K562 (cell line): ENCODE data around the gene ZNF750. TPM values are rescaled to one million over a fixed set of nuclear protein-coding genes. Genes with fewer than 3 reads are reported as not detected.

ENCODE experiments used
- CXXC5 ChIP-seq: fragments of 250-450 bp; sonication (Bioruptor Pico); IDR thresholded peaks from 2 replicates; pipeline ENCODE4 v1.8.0; 2022; ENCODE audit warnings: inconsistent platforms, mild to moderate bottlenecking, moderate library complexity
- ETV6 ChIP-seq, 3 experiments: fragments of 150-350 bp in 1 of 3; sonication (generic) in 1 of 3; formaldehyde crosslinking in 1 of 3; IDR thresholded peaks; 2 replicates each; pipeline versions ENCODE4 v1.6.1 to v1.8.0; 2014 to 2022; ENCODE audit warnings: borderline replicate concordance in 2 of 3, low read depth in 2 of 3, antibody characterized with exemption in 1 of 3, low read length in 1 of 3, mild to moderate bottlenecking in 1 of 3, missing genetic modification reagents in 1 of 3
- NFIX ChIP-seq: fragments of 250-450 bp; sonication (Bioruptor Pico); IDR thresholded peaks from 2 replicates; pipeline ENCODE4 v1.4.0; 2020; ENCODE audit warnings: low read depth, mild to moderate bottlenecking, moderate library complexity
- NR1H2 ChIP-seq: sonication (generic); formaldehyde crosslinking; IDR thresholded peaks from 2 replicates; pipeline ENCODE4 v1.4.0; 2020; ENCODE audit warnings: mild to moderate bottlenecking, missing genetic modification reagents
- POLR2B ChIP-seq: fragments of 450-650 bp; IDR thresholded peaks from 2 replicates; pipeline ENCODE4 v1.6.1; 2018; ENCODE audit warnings: low read depth; ENCODE audit not compliant: partially characterized antibody
- polyA plus RNA-seq, 8 experiments: library from polyadenylated mRNA; depleted of rRNA in 4 of 8; stranded (reverse) in 5 of 8; unstranded in 3 of 8; fragments of >200 nt; fragmentation: Nextera tagmentation in 2 of 8; fragmentation: Illumina TruSeq in 1 of 8; extraction: Ambion mirVana in 2 of 8; extraction: Trizol in 1 of 8; gene quantifications; 2 replicates each; pipeline versions ENCODE4 v1.2.1 to v1.2.3, GENCODE V29; 2011 to 2014; ENCODE audit warnings: inconsistent platforms in 1 of 8, missing spikeins in 1 of 8
- total RNA-seq, 7 experiments: library from RNA; depleted of rRNA in 6 of 7; stranded (reverse); fragments of >200 nt in 6 of 7; fragmentation: Illumina TruSeq in 2 of 7; extraction: Trizol in 2 of 7; gene quantifications; 2 replicates each; pipeline versions ENCODE4 v1.2.1 to v1.2.3, GENCODE V29; 2011 to 2021; ENCODE audit warnings: low replicate concordance in 1 of 7
- TF ChIP-seq, protein P1 (sequence below), 3 experiments: fragments of 200-800 bp in 1 of 3; fragments of 250-450 bp in 1 of 3; fragments of 450-650 bp in 1 of 3; sonication (Bioruptor Pico) in 1 of 3; sonication (Bioruptor generic) in 1 of 3; formaldehyde crosslinking in 1 of 3; IDR thresholded peaks; 2 replicates each; pipeline versions ENCODE4 v1.6.1 to v1.8.0; 2016 to 2022; ENCODE audit warnings: mild to moderate bottlenecking in 2 of 3, missing genetic modification characterization in 2 of 3, missing compliant biosample characterization in 1 of 3, moderate library complexity in 1 of 3
- TF ChIP-seq, protein P2 (sequence below): fragments of 450-650 bp; conservative IDR thresholded peaks from 2 replicates; pipeline ENCODE4 v1.6.1; 2016; ENCODE audit warnings: missing genetic modification characterization, low read depth, mild to moderate bottlenecking, control low read depth, missing compliant biosample characterization
- TF ChIP-seq, protein P3 (sequence below): fragments of 450-650 bp; IDR thresholded peaks from 2 replicates; pipeline ENCODE4 v1.6.1; 2016; ENCODE audit warnings: antibody characterized with exemption
- TF ChIP-seq, protein P4 (sequence below): fragments of 450-650 bp; formaldehyde crosslinking; IDR thresholded peaks from 2 replicates; pipeline ENCODE4 v1.4.0; 2020; ENCODE audit warnings: mild to moderate bottlenecking, moderate library complexity
- TF ChIP-seq, protein P5 (sequence below): IDR thresholded peaks from 3 replicates; pipeline ENCODE4 v1.6.1; 2011; ENCODE audit warnings: borderline replicate concordance, mild to moderate bottlenecking; ENCODE audit not compliant: insufficient read length, insufficient read depth

The ZNF750 gene
- total and polyA plus RNA-seq, 9 of the 15 experiments (the other 6 are each of a cell fraction or from before 2014, with no cell fraction given), result not detected

DNA sequence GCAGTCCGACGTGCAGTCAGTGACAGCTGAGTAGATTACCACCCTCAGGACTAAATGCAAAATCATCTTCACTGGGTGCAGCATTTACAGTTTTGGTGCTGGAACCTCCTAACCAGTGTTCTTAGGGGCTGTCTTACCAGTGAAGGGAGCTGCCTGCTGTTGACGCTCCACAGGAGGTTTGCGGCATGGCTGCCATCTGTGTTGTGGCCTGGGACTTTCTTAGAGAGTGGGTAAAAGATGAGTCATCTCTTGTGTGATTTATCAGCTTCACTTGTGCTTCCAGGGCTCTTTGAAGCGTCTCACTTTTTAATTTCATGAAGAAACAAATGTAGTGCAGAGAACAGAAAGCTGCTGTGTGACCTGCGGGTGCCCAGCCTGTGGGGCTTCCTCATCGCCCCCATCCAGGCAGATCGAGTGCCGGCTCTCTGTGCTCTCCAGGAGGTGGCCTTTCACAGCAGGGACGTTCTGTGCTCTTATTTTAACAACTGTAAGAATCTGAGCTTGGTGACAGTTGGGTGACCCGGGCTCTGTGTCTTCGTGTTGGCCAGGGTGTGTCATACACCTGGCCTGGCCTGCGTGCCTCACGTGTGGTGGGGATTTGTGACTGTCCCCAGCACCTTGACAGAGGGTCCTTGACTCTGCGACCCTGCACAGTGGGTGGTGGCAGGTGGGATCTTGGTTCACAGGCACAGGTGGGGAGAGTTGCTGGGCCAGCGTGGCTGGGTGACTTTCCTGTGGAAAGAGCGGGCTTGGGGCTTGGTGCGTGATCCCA, 24.3 kb upstream of the ZNF750 start (continued):
- TF ChIP-seq, protein P1, sequence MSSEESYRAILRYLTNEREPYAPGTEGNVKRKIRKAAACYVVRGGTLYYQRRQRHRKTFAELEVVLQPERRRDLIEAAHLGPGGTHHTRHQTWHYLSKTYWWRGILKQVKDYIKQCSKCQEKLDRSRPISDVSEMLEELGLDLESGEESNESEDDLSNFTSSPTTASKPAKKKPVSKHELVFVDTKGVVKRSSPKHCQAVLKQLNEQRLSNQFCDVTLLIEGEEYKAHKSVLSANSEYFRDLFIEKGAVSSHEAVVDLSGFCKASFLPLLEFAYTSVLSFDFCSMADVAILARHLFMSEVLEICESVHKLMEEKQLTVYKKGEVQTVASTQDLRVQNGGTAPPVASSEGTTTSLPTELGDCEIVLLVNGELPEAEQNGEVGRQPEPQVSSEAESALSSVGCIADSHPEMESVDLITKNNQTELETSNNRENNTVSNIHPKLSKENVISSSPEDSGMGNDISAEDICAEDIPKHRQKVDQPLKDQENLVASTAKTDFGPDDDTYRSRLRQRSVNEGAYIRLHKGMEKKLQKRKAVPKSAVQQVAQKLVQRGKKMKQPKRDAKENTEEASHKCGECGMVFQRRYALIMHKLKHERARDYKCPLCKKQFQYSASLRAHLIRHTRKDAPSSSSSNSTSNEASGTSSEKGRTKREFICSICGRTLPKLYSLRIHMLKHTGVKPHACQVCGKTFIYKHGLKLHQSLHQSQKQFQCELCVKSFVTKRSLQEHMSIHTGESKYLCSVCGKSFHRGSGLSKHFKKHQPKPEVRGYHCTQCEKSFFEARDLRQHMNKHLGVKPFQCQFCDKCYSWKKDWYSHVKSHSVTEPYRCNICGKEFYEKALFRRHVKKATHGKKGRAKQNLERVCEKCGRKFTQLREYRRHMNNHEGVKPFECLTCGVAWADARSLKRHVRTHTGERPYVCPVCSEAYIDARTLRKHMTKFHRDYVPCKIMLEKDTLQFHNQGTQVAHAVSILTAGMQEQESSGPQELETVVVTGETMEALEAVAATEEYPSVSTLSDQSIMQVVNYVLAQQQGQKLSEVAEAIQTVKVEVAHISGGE (CRISPR knock-in tag; IDR thresholded peaks at IDR 0.05), result no peak
- no peak for TF ChIP-seq POLR2B
- no peak for TF ChIP-seq CXXC5 (CRISPR knock-in tag)
- no peak for TF ChIP-seq NFIX (CRISPR knock-in tag)
- TF ChIP-seq, protein P2, sequence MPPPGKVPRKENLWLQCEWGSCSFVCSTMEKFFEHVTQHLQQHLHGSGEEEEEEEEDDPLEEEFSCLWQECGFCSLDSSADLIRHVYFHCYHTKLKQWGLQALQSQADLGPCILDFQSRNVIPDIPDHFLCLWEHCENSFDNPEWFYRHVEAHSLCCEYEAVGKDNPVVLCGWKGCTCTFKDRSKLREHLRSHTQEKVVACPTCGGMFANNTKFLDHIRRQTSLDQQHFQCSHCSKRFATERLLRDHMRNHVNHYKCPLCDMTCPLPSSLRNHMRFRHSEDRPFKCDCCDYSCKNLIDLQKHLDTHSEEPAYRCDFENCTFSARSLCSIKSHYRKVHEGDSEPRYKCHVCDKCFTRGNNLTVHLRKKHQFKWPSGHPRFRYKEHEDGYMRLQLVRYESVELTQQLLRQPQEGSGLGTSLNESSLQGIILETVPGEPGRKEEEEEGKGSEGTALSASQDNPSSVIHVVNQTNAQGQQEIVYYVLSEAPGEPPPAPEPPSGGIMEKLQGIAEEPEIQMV, result no peak
- TF ChIP-seq, protein P3, sequence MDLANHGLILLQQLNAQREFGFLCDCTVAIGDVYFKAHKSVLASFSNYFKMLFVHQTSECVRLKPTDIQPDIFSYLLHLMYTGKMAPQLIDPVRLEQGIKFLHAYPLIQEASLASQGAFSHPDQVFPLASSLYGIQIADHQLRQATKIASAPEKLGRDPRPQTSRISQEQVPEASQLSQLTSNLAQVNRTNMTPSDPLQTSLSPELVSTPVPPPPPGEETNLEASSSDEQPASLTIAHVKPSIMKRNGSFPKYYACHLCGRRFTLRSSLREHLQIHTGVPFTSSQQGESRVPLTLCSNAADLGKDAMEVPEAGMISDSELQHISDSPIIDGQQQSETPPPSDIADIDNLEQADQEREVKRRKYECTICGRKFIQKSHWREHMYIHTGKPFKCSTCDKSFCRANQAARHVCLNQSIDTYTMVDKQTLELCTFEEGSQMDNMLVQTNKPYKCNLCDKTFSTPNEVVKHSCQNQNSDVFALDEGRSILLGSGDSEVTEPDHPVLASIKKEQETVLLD, result no peak
- TF ChIP-seq, protein P4, sequence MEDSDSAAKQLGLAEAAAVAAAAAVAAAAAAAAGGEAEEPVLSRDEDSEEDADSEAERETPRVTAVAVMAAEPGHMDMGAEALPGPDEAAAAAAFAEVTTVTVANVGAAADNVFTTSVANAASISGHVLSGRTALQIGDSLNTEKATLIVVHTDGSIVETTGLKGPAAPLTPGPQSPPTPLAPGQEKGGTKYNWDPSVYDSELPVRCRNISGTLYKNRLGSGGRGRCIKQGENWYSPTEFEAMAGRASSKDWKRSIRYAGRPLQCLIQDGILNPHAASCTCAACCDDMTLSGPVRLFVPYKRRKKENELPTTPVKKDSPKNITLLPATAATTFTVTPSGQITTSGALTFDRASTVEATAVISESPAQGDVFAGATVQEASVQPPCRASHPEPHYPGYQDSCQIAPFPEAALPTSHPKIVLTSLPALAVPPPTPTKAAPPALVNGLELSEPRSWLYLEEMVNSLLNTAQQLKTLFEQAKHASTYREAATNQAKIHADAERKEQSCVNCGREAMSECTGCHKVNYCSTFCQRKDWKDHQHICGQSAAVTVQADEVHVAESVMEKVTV (CRISPR knock-in tag), result no peak
- TF ChIP-seq NR1H2 (CRISPR knock-in tag), result no peak
- TF ChIP-seq, protein P5, sequence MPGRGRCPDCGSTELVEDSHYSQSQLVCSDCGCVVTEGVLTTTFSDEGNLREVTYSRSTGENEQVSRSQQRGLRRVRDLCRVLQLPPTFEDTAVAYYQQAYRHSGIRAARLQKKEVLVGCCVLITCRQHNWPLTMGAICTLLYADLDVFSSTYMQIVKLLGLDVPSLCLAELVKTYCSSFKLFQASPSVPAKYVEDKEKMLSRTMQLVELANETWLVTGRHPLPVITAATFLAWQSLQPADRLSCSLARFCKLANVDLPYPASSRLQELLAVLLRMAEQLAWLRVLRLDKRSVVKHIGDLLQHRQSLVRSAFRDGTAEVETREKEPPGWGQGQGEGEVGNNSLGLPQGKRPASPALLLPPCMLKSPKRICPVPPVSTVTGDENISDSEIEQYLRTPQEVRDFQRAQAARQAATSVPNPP, result no peak
- TF ChIP-seq ETV6 (IDR thresholded peaks at IDR 0.05; ENCODE audit: borderline replicate concordance in 1 of 2, low read depth in 2 of 2, low read length in 1 of 2), result no peak
- TF ChIP-seq ETV6 (CRISPR knock-in tag; IDR thresholded peaks at IDR 0.05; ENCODE audit: borderline replicate concordance), result no peak
